IPS-11a (cell line): ENCODE data around the gene ZMPSTE24.
A peak's percentile ranks its signal among the peaks of the same experiment; 100 is the strongest.
"Not testable (repeated sequence)": the region's sequence is repeated elsewhere in the genome, so short reads cannot be mapped to it uniquely, and the experiment has no call there.

Experiments
- H3K4me3 ChIP-seq: one replicate; pipeline ENCODE4 v1.5.1; 2013; ENCODE audit warnings: low read depth, low read length, control low read depth

ZMPSTE24 gene

DNA sequence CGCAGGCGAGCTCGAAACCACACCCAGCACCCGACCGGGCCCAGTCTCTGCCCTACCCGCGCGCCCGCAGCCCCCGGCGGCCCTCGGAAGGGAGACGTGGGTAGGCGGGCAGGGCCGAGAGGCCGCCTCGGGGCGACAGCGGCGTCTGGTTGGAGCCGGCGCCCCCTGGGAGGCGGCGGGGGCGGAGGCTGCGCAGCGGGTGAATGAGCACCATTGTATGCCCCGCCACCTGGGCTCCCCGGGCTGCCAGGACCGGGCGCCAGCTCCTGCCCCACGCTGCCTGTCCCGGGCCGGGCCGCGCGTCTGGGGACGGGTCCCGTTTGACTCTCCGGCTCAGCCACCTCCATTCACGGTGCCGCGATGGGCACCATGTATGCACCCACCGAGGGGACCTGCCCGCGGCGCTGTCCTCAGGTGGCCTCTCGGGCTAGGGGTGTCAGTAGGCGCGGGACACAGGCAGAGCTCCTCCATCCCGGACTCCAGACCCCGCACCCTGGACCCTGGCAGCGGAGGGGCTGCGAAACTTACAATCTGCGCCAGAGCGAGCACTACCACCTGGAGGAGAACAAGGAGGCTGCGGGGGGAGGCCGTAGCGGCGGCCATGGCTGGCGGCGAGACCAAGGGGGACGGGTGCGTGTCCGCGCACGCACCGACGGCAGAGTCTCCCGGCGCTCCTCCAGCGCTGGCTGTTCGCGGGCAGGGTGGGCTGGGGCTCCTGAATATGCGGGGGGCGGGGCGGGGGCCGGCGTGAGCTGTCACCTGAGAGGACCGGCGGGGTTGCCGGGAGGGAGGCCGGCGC, 58.8 kb downstream of the ZMPSTE24 start, which contains the start of gene COL9A2:
Gene COL9A2 (minus strand): TSS at position 692 of the 799 bp plus-strand sequence. CDS start 89 bp downstream, at position 603.
- H3K4me3 ChIP-seq, result peak within 1 kb of the TSS; percentile 43

DNA sequence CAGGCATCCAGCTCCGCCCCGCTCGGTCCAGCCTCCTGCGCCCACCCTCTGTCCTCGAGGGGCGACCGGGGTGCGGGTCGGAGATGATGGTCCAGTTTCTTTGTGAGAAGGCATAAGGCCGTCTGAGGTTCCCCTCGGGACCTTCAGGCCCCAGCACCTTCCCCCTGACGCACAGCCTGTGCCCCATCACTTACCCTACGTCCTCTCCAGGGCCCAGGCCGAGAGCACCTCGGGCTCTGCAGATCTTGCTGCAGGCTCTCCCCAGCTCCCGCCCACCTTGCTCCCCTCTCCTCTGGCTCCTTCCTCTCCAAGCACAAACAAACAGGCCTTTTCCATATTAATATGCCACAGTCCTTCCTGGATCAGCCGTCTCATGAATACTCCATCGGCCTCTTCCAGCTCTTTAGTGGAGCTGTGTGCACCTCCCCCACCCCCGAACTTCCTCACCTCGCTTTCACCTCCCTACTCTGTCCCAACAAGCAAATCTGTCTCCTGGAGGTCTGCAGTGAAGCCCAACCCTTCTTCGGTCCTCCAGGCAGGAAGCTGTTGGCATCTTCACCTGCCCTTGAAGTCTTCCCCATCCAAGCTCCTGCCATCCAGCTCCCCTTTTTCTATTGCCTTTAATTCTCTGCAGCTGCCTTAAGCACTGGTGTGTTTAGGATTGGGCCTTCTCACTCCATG, 59.5 kb downstream of the ZMPSTE24 start:
- H3K4me3 ChIP-seq, result peak overlapping the region; percentile 30

DNA sequence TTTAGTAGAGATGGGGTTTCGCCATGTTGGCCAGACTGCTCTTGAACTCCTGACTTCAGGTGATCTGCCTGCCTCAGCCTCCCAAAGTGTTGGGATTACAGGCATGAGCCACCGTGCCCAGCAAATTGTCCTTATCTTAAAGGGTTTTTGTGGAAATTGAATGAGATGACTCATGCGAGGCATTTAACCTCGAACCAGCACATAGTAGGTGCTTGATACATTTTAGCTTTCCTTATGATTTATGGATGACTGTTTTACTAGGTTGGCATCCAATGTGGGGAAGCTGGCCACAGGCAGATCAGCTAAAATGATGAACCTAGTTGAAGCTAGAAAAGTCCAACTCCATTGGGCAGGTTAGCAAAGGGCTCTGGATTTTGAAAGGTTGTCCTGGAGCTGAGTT, 60.4 kb downstream of the ZMPSTE24 start:
- no peak overlapping the region for H3K4me3 ChIP-seq

DNA sequence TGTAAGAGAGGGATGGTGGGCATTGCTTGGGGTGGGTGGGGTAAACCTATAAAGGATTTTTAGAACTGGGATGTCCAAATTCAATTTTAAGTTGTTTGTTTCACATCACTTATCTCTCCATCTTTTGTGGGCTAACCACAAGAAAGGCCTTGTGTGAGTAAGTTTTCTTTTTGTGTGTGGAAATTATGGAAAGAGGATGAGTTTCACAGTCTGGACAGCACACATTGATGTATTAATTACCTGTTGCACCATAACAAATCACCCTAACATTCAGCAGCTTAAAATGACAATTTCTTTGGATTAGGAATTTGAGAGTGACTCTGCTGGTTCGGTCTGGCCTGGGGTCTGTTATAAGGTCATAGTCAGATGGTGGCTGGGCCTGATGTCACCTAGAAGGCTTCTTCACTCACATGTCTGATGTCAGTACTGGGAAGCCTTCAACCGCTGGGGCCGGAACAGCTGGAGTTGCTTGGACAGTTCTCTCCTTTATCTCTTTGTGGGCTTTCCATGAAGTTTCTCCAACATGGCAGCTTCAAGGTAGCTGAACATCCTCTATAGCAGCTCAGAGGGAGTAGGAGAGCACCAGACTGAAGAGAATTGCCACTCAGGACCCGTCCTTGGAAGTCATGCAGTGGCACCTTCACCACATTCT, 61.1 kb downstream of the ZMPSTE24 start:
- H3K4me3 ChIP-seq, result no peak overlapping the region

DNA sequence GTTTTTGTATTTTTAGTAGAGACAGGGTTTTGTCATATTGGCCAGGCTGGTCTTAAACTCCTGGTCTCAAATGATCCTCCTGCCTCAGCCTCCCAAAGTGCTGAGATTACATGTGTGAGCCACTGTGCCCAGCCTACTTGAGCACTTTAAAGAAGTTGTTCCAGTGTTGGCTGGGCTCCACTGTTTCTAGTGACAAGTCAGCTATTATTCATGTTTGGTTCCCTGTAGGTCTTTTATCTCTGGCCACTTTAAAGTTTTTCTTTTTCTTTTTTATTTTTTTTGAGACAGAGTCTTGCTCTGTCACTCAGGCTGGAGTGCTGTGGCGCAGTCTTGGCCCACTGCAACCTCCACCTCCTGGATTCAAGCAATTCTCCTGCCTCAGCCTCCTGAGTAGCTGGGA, 73.4 kb downstream of the ZMPSTE24 start:
- H3K4me3 ChIP-seq, result not testable (repeated sequence)

DNA sequence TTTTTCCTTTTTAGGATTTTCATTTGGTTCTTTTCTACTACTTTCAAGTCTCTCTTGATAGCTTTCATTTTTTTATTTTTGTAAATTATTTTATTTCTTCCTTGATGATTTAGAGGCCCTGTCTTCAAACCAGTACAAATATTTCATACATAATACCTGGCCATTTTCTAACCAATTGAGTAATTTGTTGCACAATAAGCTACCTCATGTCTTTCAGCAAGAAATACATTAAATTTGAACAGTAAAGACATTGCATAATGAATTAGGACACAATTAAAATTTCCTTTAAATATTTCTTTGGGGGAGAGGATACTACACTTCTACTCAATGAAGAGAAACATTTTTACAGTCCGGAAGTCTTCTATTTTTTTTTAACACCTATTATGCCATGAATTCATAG, 74.7 kb downstream of the ZMPSTE24 start:
- no peak overlapping the region for H3K4me3 ChIP-seq

DNA sequence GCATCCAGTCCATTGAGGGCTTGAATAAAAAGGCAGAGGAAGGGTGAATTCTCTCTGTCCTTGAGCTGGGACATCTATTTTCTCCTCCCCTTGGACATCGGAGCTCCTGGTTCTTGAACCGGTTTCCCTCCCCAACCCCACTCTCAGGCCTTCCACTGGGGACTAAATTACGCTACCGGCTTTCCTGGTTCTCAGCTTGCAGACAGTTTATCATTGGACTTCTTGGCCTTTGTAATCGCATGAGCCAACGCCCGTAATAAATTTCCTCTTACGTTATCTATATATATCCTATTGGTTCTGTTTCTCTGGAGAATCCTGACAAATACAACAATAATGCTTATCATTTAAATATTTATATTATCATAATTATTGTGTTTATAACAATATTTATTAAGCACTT, 79.4 kb downstream of the ZMPSTE24 start:
- no peak overlapping the region for H3K4me3 ChIP-seq

DNA sequence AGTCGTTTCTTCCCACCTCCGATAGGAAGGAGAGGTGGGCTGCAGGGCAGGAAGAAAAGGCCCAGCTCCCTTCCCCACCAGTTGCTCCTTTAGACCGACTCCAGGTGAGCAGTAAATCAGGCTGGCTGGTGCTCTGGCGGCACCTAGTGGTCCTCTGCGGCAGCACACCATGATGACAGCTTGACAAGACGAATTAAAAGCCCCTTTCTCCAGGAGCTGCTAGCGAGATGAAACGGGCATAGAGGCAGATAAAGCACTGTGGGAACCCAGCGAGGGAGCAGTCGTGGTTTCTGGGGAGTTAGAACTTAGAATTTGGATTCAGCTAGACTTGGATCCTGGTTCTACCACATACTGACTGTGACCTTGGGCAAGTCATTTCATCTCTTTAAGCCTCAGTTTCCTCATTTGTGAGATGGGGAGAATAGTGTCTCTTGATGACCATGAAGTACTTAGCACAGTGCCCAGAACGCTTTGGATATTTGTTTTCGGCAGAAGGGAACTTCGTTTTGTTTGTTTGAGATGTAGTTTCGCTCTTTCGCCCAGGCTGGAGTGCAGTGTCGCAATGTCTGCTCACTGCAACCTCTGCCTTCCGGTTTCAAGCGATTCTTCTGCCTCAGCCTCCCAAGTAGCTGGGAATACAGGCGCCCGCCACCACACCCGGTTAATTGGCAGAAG, 80.8 kb downstream of the ZMPSTE24 start:
- no peak overlapping the region for H3K4me3 ChIP-seq

DNA sequence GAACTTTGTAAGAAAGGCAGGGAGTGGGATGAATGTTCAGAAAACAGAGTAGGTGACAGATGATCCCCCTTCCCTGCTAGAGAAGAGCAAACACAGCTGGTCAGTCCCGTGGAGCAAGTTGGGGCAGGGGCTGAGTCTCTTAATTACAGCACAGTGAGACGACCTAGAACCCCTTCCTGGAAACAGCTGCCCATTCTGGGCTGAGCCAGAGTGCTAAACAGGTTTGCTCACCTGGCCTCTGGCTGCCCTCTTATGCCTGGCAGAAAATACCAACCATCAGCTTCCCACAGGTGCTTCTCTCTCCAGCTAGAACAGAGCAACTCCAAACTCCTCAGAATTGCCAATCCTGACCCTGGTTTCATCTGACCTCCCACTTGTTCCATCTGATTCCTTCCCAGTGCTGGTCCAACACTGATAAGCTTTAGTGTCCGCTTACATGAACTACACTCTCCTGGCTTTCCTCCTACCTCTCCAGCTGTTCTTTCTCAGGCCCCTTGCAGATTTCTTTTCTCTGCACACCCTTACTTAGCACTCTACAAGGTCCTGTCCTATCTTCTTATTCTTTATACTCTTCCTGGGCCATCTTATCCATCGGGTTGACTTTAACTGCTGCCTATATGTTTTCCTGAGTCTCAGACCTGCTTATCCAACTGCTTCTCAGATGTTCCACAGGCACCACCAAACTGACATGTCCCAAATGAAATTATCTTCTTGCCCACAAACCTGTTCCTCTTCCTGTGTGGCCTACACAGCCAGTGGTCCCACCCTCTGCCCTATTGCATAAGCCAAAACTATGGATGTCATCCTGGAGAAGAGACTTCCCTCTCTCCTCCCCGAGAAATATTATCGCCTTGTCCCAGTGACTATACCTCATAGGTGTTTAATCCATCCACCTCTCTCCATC, 81.6 kb downstream of the ZMPSTE24 start:
- no peak overlapping the region for H3K4me3 ChIP-seq

DNA sequence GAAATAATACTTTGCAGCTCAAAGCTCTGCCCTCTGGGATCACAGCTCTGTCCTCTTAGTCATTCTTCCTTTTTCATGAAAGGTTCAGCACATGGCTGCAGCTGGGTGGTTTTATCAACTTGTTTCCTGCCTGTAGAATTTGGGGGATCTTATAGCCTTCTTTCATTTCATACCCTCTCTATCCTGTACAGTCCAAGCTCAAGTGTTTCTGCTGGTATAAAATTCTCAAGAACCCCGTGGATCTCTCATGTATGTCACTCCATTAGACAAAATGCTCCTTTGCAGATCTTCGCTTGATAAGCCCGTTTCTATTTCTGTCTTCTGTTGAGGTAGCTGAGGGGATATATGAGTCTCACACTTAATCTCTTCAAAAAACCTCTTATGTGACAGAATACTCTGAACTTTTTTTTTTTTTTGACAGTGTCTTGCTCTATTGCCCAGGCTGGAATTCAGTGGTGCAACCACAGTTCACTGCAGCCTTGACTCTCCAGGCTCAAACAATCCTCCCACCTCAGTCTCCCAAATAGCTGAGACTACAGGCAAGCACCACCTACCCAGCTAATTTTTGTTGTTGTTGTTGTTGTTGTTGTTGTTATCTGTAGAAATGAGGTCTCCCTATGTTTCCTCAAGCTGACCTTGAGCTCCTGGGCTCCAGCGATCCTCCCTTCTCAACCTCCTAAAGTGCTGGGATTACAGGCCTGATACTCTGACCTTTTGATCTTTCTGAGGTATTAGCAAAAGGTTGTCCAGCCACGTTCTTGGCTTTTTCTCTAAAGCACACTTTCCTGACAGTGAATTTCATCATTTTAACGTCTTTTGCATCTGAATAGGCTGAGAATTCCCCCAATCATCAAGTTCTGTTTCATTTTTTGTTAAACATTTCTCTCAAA, 83.7 kb downstream of the ZMPSTE24 start:
- no peak overlapping the region for H3K4me3 ChIP-seq

DNA sequence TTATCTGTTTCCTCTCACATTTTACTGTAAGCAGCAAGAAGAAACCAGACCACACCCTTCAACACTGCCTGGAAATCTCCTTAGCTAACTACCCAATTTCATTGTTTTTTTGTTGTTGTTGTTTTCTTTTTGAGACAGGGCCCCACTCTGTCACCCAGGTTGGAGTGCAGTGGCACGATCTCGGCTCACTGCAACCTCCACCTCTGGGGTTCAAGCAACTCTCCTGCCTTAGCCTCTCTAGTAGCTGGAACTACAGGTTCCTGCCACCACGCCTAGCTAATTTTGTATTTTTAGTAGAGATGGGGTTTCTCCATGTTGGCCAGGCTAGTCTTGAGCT, 84.3 kb downstream of the ZMPSTE24 start:
- not testable (repeated sequence) for H3K4me3 ChIP-seq
